ENCODE results near the gene ATP6AP2. TPM values are rescaled to one million over a fixed set of nuclear protein-coding genes. Genes with fewer than 3 reads are reported as not detected.

ATP6AP2 gene
- total and polyA plus RNA-seq, 4 donors: 49.7 to 80.7 (median 58.1) TPM

- 90% methylated on average over 10 of the region's 10 CpGs for WGBS
- no peak for DNase-seq (ENCODE audit: low spot score)
- peaks cover 0 to 2% (median 0%) of the 10 kb centered on the region in 4 donors for H3K27me3 ChIP-seq (ENCODE audit: control insufficient read depth in 4 of 4, insufficient read depth in 4 of 4, low read length in 3 of 4)
- H3K27ac ChIP-seq (ENCODE audit: low read depth in 1 of 2, low read length in 2 of 2): no peak overlapping the region
- H3K9me3 ChIP-seq (ENCODE audit: control insufficient read depth in 4 of 4, low read length in 3 of 4): no peaks in the 10 kb centered on the region
- H3K4me1 ChIP-seq (ENCODE audit: control insufficient read depth in 4 of 4, insufficient read depth in 4 of 4, low read length in 3 of 4): no peaks in the 10 kb centered on the region
- no peak for TF ChIP-seq EGR1 (IDR thresholded peaks at IDR 0.05; ENCODE audit: low read depth in 2 of 2)
- no peak for TF ChIP-seq GABPA (IDR thresholded peaks at IDR 0.05 in 1 of 2, conservative IDR thresholded peaks at IDR 0.05 in 1 of 2)
- TF ChIP-seq SP1 (IDR thresholded peaks at IDR 0.05): no peak
- TF ChIP-seq YY1 (IDR thresholded peaks at IDR 0.05): no peak
- no peak for TF ChIP-seq HNF4G (IDR thresholded peaks at IDR 0.05)
- TF ChIP-seq TAF1 (conservative IDR thresholded peaks at IDR 0.05): no peak
- no peak for TF ChIP-seq REST (IDR thresholded peaks at IDR 0.05)
- TF ChIP-seq JUND (IDR thresholded peaks at IDR 0.05): no peak
- no peak for TF ChIP-seq CTCF (IDR thresholded peaks at IDR 0.05; ENCODE audit: low read depth, low read length, missing input control)
- no peak for TF ChIP-seq RXRA (IDR thresholded peaks at IDR 0.05)
- no peak for TF ChIP-seq HNF4A (conservative IDR thresholded peaks at IDR 0.05)
- H3K9ac ChIP-seq (ENCODE audit: low read depth in 1 of 2, low read length in 2 of 2): no peak overlapping the region
- no peak overlapping the region for H3K4me3 ChIP-seq (ENCODE audit: low read depth in 1 of 3, low read length in 3 of 3)
- no peaks in the 10 kb centered on the region for H3K36me3 ChIP-seq (ENCODE audit: control insufficient read depth in 4 of 4, insufficient read depth in 3 of 4, low read depth in 1 of 4, low read length in 3 of 4)
These were observed 17.0 kb upstream of the ATP6AP2 start for GRCh38 chrX:40563784-40564183.

GRCh38 chrX:40564447-40564846 is 16.3 kb upstream of the ATP6AP2 start:
- Histone ChIP-seq H3K4me1 (ENCODE audit: control insufficient read depth in 4 of 4, insufficient read depth in 4 of 4, low read length in 3 of 4) (no peaks in the 10 kb centered on the region), H3K9ac (ENCODE audit: low read depth in 1 of 2, low read length in 2 of 2) (no peak overlapping the region), H3K9me3 (ENCODE audit: control insufficient read depth in 4 of 4, low read length in 3 of 4) (no peaks in the 10 kb centered on the region), H3K27me3 (ENCODE audit: control insufficient read depth in 4 of 4, insufficient read depth in 4 of 4, low read length in 3 of 4) (peaks cover 0 to 2% (median 0%) of the 10 kb centered on the region in 4 donors), H3K4me3 (ENCODE audit: low read depth in 1 of 3, low read length in 3 of 3) (no peak overlapping the region), H3K27ac (ENCODE audit: low read depth in 1 of 2, low read length in 2 of 2) (no peak overlapping the region), H3K36me3 (ENCODE audit: control insufficient read depth in 4 of 4, insufficient read depth in 3 of 4, low read depth in 1 of 4, low read length in 3 of 4) (no peaks in the 10 kb centered on the region)
- DNase-seq (ENCODE audit: low spot score): no peak
- WGBS: 89% methylated on average over 4 of the region's 4 CpGs
- TF ChIP-seq FOXA2 (IDR thresholded peaks at IDR 0.05) (no peak), RXRA (IDR thresholded peaks at IDR 0.05) (no peak), ZBTB33 (IDR thresholded peaks at IDR 0.05) (no peak), TAF1 (conservative IDR thresholded peaks at IDR 0.05) (no peak), EGR1 (IDR thresholded peaks at IDR 0.05; ENCODE audit: low read depth in 2 of 2) (no peak), HNF4A (conservative IDR thresholded peaks at IDR 0.05) (no peak), GABPA (IDR thresholded peaks at IDR 0.05 in 1 of 2, conservative IDR thresholded peaks at IDR 0.05 in 1 of 2) (no peak), CTCF (IDR thresholded peaks at IDR 0.05; ENCODE audit: low read depth, low read length, missing input control) (no peak), JUND (IDR thresholded peaks at IDR 0.05) (no peak), HNF4G (IDR thresholded peaks at IDR 0.05) (no peak), FOXA1 (IDR thresholded peaks at IDR 0.05) (no peak), YY1 (IDR thresholded peaks at IDR 0.05) (no peak), NR2F2 (IDR thresholded peaks at IDR 0.05) (no peak), SP1 (IDR thresholded peaks at IDR 0.05) (no peak), RAD21 (IDR thresholded peaks at IDR 0.05) (no peak), REST (IDR thresholded peaks at IDR 0.05) (no peak), ATF3 (IDR thresholded peaks at IDR 0.05) (no peak)
- TF ChIP-seq, protein P1, sequence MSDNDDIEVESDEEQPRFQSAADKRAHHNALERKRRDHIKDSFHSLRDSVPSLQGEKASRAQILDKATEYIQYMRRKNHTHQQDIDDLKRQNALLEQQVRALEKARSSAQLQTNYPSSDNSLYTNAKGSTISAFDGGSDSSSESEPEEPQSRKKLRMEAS (IDR thresholded peaks at IDR 0.05): no peak
